ENCODE results near the gene UNC80.

UNC80 gene

DNA sequence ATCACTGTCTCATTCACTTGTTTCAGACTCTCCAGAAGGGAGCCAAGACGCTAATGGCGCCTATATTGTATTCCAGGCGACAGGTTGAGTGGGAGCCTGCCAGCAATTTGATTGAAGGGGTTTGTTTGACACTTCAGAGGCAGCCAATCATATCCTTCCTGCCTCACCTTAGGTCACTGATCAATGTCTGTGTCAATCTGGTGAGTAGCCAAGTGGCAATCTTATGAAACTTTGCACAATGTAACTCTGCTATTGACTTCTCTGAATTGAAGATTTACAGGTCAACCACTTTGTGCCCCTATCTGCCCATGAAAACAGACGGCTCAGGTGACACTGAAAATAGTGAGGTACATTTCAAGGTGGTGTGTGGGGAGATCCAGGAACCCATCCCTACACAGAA lies 198.1 kb downstream of the UNC80 start:
- DNase-seq (ENCODE audit: low spot score) = no peak

GRCh38 chr2:209970271-209970670 lies 198.6 kb downstream of the UNC80 start:
- no peak for DNase-seq (ENCODE audit: low spot score)

- DNase-seq (ENCODE audit: low spot score) = no peak
Observed at GRCh38 chr2:209970711-209971110, 199.1 kb downstream of the UNC80 start.

- DNase-seq (ENCODE audit: low spot score) = no peak
Observed at GRCh38 chr2:209973328-209973727, 201.7 kb downstream of the UNC80 start.

DNA sequence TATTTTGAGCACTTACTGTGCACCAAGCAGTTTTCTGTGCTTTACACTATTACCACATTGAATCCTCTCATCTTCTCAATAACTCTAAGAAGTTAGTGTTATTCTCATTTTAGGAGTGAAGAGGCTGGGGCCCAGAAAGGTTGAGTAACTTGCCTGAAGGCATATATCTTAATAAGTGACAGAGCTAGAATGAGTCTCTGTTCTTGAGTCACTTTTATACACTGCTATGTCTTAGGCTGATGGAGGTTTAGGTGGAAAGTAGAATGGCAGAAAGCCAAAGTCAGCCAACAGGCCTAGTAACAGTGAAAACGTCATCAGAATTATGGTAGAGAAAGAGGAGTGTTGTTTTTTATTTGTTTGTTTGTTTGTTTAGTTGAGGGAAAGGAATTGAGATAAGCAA lies 202.9 kb downstream of the UNC80 start:
- DNase-seq (ENCODE audit: low spot score) = no peak

DNA sequence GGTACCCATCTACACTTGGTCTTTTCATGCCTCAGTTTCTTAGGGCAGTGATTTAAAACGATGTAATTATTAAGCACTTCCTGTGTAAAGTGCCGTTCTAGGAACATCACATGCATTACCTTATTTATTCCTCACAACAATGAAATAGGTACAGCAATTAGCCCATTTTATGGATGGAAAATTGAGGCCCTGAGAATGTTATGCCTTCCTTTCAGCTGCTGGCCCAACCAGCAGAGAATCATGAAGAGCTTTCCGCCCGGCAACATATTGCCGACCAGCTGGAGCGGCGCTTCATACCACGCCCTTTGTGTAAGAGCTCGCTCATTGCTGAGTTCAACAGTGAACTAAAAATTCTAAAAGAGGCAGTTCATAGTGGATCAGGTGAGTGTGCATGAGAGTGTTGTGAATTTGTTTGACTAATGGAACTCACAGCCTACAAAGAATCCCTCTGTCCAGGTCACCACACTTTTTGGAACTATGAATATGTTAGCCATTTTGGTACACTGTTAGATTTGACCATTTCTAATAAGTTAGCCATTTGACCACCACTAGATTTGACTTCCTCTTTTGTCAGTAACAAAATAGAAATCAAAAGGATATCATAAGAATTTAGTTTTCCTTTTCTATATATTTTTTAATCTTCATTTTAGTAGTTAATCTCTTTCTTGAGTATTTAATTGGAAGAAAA lies 205.2 kb downstream of the UNC80 start:
- DNase-seq (ENCODE audit: low spot score) = no peak

DNA sequence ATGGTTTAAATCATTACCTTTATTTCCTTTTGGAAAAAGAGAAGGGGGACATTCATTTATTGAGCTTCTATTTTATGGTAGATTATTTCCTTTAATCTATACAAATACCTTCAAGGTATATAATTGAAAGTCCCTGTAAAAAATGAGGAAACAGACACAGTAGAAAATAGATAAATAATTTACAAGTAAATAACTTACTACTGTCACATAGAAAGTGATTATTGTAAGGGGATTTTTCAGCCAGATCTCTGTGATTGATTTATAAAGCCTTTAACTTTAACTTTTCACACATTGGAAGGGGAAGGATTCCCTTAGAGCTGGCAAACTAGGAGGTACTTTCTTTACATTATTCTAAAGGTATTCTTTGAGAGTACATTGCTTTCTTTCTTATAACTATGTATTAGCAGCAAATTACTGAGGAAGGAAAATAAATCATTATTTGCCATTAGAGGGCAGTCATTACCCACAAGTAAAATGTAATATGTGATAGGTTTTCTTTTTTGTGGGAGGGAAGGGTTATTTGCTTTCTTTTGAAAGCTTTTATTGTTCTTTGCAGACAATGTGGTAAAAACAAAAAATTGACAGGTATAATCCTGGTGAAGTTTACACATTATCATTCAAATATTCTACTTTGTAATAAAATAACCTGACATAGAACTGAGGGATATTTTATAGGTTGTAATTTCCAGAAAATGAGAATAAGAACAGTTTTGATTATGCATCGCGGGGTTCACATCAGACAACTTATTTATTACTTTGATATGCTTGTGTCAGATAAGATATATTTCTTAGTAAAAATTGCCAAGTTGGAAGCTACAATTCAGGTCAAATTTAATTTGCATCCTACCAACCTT lies 206.0 kb downstream of the UNC80 start:
- DNase-seq (ENCODE audit: low spot score) = no peak

DNA sequence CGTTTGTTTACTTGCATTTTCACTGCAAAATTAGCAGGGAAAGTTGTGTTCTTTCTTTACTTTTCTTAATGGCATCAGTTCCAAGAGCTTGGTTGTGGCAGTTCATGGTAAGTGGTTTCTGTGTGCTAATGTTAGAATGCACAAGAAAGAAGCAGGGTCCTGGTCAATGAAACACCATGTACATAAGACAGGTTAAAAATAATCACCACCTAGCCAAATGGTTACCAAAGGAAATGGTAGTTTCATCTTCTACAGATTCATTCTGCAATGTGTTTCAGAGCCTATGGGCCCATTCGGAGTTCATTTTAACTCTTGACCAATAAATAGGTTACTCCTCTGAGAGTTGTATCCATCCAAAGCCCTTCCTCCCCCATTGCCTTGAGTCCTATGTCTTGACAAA lies 212.7 kb downstream of the UNC80 start:
- DNase-seq (ENCODE audit: low spot score) = no peak

- no peak for DNase-seq (ENCODE audit: low spot score)
Observed at GRCh38 chr2:209985874-209986273, 214.2 kb downstream of the UNC80 start.

DNA sequence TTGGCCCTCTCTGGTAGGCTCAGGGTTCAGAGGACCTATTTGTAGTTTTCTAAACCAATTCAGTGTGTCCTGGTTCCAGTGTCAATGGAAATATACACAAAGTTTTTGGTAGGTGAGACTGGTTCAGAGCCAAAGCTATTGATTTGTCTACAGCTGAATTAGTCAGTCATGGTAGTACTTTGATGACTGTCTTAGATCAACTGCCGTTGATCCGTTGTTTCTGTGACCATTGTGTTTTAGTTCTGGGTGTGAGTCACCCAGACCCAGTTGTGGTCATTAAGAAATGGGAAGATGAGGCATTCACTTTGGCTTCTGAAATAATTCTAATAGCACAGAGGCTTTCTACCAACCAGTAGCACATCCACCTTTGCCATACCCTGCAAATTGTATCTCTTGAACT lies 214.8 kb downstream of the UNC80 start:
- DNase-seq (ENCODE audit: low spot score) = no peak

DNA sequence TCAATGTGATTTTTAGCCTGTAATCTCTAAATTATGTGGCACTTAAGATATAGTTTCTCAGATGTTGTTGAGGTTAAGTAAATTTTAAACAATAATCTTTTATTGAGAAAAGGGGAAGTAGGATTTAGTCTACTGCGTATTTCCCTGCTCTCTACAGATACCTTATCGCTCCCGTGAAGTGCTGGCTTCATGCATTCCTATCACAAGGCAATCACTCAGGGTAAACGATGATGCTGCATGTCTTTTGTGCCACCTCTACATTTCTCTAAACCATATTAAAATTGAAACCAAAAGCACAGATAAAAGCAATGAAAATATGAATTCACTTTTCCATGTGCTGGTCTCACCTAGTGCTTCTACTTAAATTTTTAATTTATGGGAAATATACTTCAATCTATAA lies 216.4 kb downstream of the UNC80 start:
- DNase-seq (ENCODE audit: low spot score) = no peak

- DNase-seq (ENCODE audit: low spot score) = no peak
Observed at GRCh38 chr2:209990838-209991237, 219.2 kb downstream of the UNC80 start.

- no peak for DNase-seq (ENCODE audit: low spot score)
Observed at GRCh38 chr2:209993968-209994367, 222.3 kb downstream of the UNC80 start.

- DNase-seq (ENCODE audit: low spot score) = no peak
Observed at GRCh38 chr2:209998596-209998995, 227.0 kb downstream of the UNC80 start.

GRCh38 chr2:210000464-210001324 lies 229.1 kb downstream of the UNC80 start:
- no peak for DNase-seq (ENCODE audit: low spot score)

DNA sequence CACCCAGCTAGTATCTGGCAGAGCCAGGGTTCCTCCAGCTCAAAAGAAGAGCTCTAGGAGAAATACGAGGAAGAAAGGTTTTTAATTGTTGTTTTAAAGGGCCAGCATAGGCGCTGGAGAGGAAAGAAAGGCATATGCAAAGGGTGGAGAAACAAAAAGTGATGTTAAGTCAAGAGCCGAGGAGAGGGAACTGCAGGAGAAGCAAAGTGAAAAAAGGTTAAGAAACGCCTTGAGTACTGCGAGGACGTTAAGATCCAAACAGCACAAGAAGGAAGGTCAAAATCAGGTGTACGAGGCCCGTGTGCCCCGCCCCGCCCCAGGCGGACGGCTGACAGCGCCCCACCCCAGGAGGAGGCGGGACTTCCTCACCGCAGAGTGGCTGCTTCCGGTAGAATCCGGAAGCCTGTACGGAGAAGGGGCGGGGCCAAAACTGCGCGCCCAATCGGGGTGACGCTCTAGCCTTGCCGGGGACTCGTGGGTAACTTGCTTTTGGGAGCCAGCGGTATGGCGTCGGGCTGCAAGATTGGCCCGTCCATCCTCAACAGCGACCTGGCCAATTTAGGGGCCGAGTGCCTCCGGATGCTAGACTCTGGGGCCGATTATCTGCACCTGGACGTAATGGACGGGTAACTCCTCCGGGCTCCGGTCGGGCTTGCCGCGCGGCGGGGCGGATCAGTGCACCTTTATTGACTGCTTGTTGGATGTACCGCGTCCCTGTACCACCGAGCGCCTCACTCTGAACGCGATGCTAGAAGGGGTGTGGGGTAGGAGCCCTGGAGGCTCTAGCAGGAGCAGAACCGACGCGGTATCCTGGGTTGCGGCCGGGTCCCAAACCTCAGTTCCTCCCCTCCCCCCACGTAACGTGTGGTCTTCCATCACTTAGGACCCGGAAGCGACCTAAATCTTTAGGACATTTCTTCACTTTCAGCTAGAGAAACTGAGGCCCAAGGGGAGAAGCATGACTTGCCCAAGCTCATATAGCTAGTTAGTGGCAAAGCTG lies 230.8 kb downstream of the UNC80 start, which contains the start of gene RPE:
Gene RPE (plus strand): TSS at position 481 of the 1,000 bp plus-strand sequence. CDS start 24 bp downstream, at position 505.
- DNase-seq (ENCODE audit: low spot score) = peak; percentile 65

DNA sequence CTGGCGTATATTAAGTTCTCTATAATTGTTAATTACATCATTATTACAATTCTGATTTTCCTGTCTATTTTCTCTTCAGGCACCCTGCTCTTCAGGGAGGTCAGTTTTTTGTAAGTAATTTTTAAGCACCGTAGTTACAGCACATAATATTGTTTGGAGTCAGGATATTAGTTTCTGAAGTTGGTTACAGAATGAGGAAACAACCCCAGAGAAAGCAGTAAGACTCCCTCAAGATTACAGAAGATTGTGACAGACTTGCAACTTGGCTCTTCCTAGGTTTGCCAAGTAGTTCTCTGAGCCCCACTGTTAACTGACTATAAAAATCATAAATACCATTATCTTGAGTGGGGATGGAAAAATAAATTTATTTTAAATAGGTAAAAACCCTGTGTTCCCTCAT lies 231.7 kb downstream of the UNC80 start:
- DNase-seq (ENCODE audit: low spot score) = no peak

DNA sequence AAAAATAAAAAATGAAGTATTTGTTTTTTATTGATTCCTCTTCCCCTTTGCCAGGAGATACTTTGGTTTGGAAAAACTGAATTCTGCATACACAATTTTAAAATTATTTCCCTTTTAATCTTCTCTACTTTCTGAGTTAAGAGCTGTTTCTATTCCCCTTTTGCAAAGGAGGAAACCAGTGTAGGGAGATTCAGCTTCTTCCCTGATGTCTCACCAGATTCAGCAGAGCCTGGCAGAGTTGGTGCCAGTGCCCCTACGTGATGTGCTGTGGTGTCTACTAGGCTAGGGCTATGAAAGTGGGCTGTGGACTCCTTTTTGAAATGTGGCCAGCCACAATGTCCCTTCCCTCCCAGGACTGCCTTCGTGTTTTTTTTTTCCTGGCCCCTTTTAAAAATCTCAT lies 233.2 kb downstream of the UNC80 start:
- DNase-seq (ENCODE audit: low spot score) = no peak

GRCh38 chr2:210007895-210008294 lies 236.3 kb downstream of the UNC80 start:
- no peak for DNase-seq (ENCODE audit: low spot score)

DNA sequence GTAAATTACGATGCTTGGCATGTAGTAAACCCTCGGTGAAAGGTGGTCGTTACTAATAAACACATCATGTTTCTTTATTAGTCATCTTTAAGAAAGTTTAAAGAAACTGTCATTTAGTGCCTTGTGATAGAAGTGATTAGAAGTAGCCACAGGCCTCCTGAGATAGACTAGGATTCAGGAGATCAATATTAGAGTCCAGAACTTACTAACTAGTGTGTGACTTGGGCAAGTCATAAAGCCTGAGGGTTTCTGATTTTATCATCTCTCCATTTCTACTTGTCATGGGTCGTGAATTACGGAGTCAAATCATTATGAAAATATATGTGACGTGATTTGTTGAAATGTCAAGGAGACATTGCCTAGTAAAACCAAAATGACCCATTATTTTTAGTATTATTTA lies 237.5 kb downstream of the UNC80 start:
- no peak for DNase-seq (ENCODE audit: low spot score)

DNA sequence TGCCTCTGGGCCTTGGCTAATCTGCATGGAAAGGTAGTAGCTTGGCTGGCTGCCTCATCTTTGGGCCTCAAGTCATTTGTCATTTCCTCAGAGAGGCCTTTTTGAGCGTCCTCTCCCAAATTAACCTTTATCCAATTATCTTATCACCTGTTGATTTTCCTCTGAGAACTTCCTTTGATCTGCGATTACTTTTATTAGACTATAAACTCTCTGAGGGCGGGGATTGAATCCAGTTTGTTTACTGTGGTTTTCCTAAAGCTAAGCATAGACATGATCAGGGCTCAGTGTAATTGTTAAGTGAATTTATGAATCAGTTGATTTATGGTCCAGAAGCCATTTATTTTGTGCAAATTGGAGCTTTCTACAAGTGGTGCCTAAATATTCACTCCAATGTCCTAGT lies 238.3 kb downstream of the UNC80 start:
- no peak for DNase-seq (ENCODE audit: low spot score)

Data from HuH-7.5 (cell line).